HepG2 (cell line): ENCODE data around the gene MYO5B. TPM values are rescaled to one million over a fixed set of nuclear protein-coding genes. Genes with fewer than 3 reads are reported as not detected.

Source experiments
- ATAC-seq: fragments of 200-7000 bp; cut with Tn5 transposase; 3 replicates; pipeline ENCODE4 v1.9.1; 2020; ENCODE audit warnings: mild to moderate bottlenecking, moderate library complexity
- BruUV-seq: library from RNA; stranded (reverse); fragments of 400-500 nt; replicated peaks from 2 replicates; lab custom pipeline; 2021; lab: Mats Ljungman, UMichigan
- CTCF ChIA-PET: fragments of 300-600 bp; formaldehyde crosslinking; extraction: SDS; loops from one replicate; lab custom pipeline; 2021; ENCODE audit warnings: low total read pairs, inconsistent platforms, low intra/inter-chr PET ratio; lab: Yijun Ruan, JAX
- POLR2A ChIA-PET: fragments of 350-600 bp; sonication (Branson Sonifier 250); formaldehyde crosslinking; loops from one replicate; lab custom pipeline; 2020; ENCODE audit warnings: antibody characterized with exemption, inconsistent platforms; lab: Yijun Ruan, JAX
- DNase-seq: peaks from one replicate; pipeline ENCODE4 v3.0.0-alpha.2; 2015; ENCODE audit warnings: low spot score
- FAIRE-seq: peaks from 3 replicates; lab custom pipeline; 2011; peaks lifted over from hg19 to GRCh38; lab: Jason Lieb, UNC
- H2AFZ ChIP-seq: one replicate; pipeline ENCODE4 v1.6.1; 2011; ENCODE audit warnings: low read length, inconsistent platforms
- H3K27ac ChIP-seq: fragments of 300-600 bp; 3 replicates; pipeline ENCODE4 v1.8.0; 2011; ENCODE audit warnings: mixed run types, mild to moderate bottlenecking, mixed read lengths, low read length, inconsistent platforms; ENCODE audit not compliant: insufficient read depth; ENCODE audit errors: extremely low read length
- H3K27me3 ChIP-seq, 2 experiments: fragments of 200-600 bp in 1 of 2; 2 replicates in 1 of 2; 3 replicates in 1 of 2; pipeline versions ENCODE4 v1.6.0 to v1.8.0; 2011; ENCODE audit warnings: low read length in 2 of 2, mild to moderate bottlenecking in 2 of 2, moderate library complexity in 2 of 2, inconsistent platforms in 1 of 2; ENCODE audit not compliant: insufficient read depth in 2 of 2, control insufficient read depth in 1 of 2
- H3K36me3 ChIP-seq, 2 experiments: fragments of 200-600 bp in 1 of 2; replicated peaks in 1 of 2; 2 replicates in 1 of 2; 3 replicates in 1 of 2; pipeline versions ENCODE4 v1.5.1 to v1.8.0; 2011; ENCODE audit warnings: low read length in 2 of 2, inconsistent platforms in 1 of 2; ENCODE audit not compliant: insufficient read depth in 2 of 2, control insufficient read depth in 1 of 2
- H3K4me1 ChIP-seq: 2 replicates; pipeline ENCODE4 v1.5.1; 2012; ENCODE audit warnings: low read length, inconsistent platforms; ENCODE audit not compliant: insufficient read depth
- H3K4me2 ChIP-seq: 2 replicates; pipeline ENCODE4 v1.6.0; 2011; ENCODE audit warnings: low read depth, low read length, inconsistent platforms
- H3K4me3 ChIP-seq, 3 experiments: fragments of 200-600 bp in 1 of 3; sonication (generic), shearing (Covaris generic) in 1 of 3; replicated peaks in 1 of 3; 2 replicates each; pipeline ENCODE4 v1.5.1; 2011 to 2016; ENCODE audit warnings: low read length in 3 of 3, inconsistent platforms in 2 of 3, low read depth in 2 of 3, mild to moderate bottlenecking in 2 of 3, control low read depth in 1 of 3, mixed read lengths in 1 of 3; ENCODE audit not compliant: insufficient read depth in 1 of 3
- H3K79me2 ChIP-seq: one replicate; pipeline ENCODE4 v1.6.1; 2011; ENCODE audit warnings: low read length, inconsistent platforms; ENCODE audit not compliant: insufficient read depth
- H3K9ac ChIP-seq: 2 replicates; pipeline ENCODE4 v1.6.0; 2011; ENCODE audit warnings: mild to moderate bottlenecking, low read depth, low read length, inconsistent platforms; ENCODE audit not compliant: insufficient read depth
- H3K9me3 ChIP-seq: 2 replicates; pipeline ENCODE4 v1.5.1; 2012; ENCODE audit warnings: mild to moderate bottlenecking, low read length
- H4K20me1 ChIP-seq: 2 replicates; pipeline ENCODE4 v1.6.0; 2011; ENCODE audit warnings: inconsistent platforms, mild to moderate bottlenecking, low read length, moderate library complexity; ENCODE audit not compliant: insufficient read depth
- ARID2 ChIP-seq: sonication (generic); formaldehyde crosslinking; IDR thresholded peaks from 2 replicates; pipeline ENCODE4 v1.8.1; 2022; ENCODE audit warnings: mild to moderate bottlenecking, missing genetic modification reagents, borderline replicate concordance
- ELF3 ChIP-seq: IDR thresholded peaks from 2 replicates; pipeline ENCODE4 v1.6.1; 2016; ENCODE audit warnings: missing genetic modification reagents, missing compliant biosample characterization
- FOSL2 ChIP-seq: sonication (generic); formaldehyde crosslinking; IDR thresholded peaks from 2 replicates; pipeline ENCODE4 v1.4.0; 2020; ENCODE audit warnings: missing genetic modification reagents
- FOXK1 ChIP-seq: sonication (generic); formaldehyde crosslinking; IDR thresholded peaks from 2 replicates; pipeline ENCODE4 v1.4.0; 2020; ENCODE audit warnings: low read depth, missing genetic modification reagents, borderline replicate concordance
- FOXP1 ChIP-seq, 2 experiments: fragments of 450-650 bp in 1 of 2; IDR thresholded peaks; 2 replicates each; pipeline ENCODE4 v1.6.1; 2017 to 2018; ENCODE audit warnings: antibody characterized with exemption in 1 of 2
- MTA3 ChIP-seq: sonication (generic); formaldehyde crosslinking; IDR thresholded peaks from 2 replicates; pipeline ENCODE4 v1.4.0; 2020; ENCODE audit warnings: missing genetic modification reagents
- SMARCC2 ChIP-seq: fragments of 450-650 bp; IDR thresholded peaks from 2 replicates; pipeline ENCODE4 v1.6.1; 2017; ENCODE audit warnings: antibody characterized with exemption, mild to moderate bottlenecking
- ZNF652 ChIP-seq: IDR thresholded peaks from 2 replicates; pipeline ENCODE4 v1.6.1; 2016; ENCODE audit warnings: low read depth, borderline replicate concordance
- WGBS: methylation state at CpG from one replicate; pipeline ENCODE4 v1.1.6; 2017; ENCODE audit warnings: low lambda C conversion rate; 5-methylcytosine and 5-hydroxymethylcytosine counted together
- in situ Hi-C: cut with HindIII; loops from 2 replicates; pipeline ENCODE4 v1.10.0; 2017; ENCODE audit warnings: low pct_unique_long_range_greater_than_20kb; ENCODE audit not compliant: extremely low pct_ligation_motif_present
- intact Hi-C: fragments of 100-400 bp; cut with micrococcal nuclease; formaldehyde crosslinking; loops from one replicate; pipeline ENCODE4 v1.10.0; 2022; ENCODE audit not compliant: unreplicated experiment
- polyA plus RNA-seq, 8 experiments: library from polyadenylated mRNA; depleted of rRNA in 3 of 8; stranded (reverse) in 7 of 8; unstranded in 1 of 8; fragments of >200 nt; fragmentation: Illumina TruSeq in 4 of 8; extraction: Trizol in 4 of 8; gene quantifications; 2 replicates each; pipeline versions ENCODE4 v1.2.1 to v1.2.3, GENCODE V29; 2011 to 2016; ENCODE audit warnings: low read depth in 4 of 8, missing spikeins in 1 of 8, mixed read lengths in 1 of 8; ENCODE audit not compliant: insufficient read depth in 1 of 8
- total RNA-seq, 5 experiments: library from RNA; depleted of rRNA; stranded (reverse); fragments of >200 nt; fragmentation: Illumina TruSeq; extraction: Trizol; gene quantifications; 2 replicates each; pipeline ENCODE4 v1.2.3, GENCODE V29; 2016; ENCODE audit warnings: low read depth in 1 of 5

The MYO5B gene
- total and polyA plus RNA-seq, 2 of the 13 experiments (the other 11 are each of a cell fraction or from before 2014, with no cell fraction given) = 13.1 to 24.0 TPM

- ATAC-seq = peak; percentile 63; the same call in 2 of the 3 replicates
- H3K4me2 ChIP-seq = no peak overlapping the region
- H2AFZ ChIP-seq = no peak overlapping the region
- H3K9me3 ChIP-seq = no peaks in the 10 kb centered on the region
- H3K4me1 ChIP-seq = peaks cover 10% of the 10 kb centered on the region; the same call in 1 of the 2 replicates
- FAIRE-seq = no peak
- peaks cover 10 to 73% of the 10 kb centered on the region in 2 experiments for H3K36me3 ChIP-seq
- POLR2A ChIA-PET = interaction anchor here (1.3 kb wide), 1 partner anchor 26 kb away, joined by 5 read pairs; no protein-coding TSS in a partner anchor
- H3K27ac ChIP-seq = peak overlapping the region; percentile 19
- in situ Hi-C loops = no loop called here
- WGBS = 65% methylated on average over 5 of the region's 5 CpGs
- DNase-seq = no peak
- no TSS peak for BruUV-seq
- H3K9ac ChIP-seq = no peak overlapping the region
- no peaks in the 10 kb centered on the region for H3K27me3 ChIP-seq
- no peaks in the 10 kb centered on the region for H3K79me2 ChIP-seq
- H4K20me1 ChIP-seq = no peaks in the 10 kb centered on the region
- intact Hi-C loops = loop anchor here (5.0 kb wide), 1 partner anchor 69 kb away; no protein-coding TSS in a partner anchor
- TF ChIP-seq FOSL2 (peak; percentile 58), MTA3 (CRISPR knock-in tag) (no peak), ELF3 (CRISPR knock-in tag) (peak; percentile 52; the same call in 1 of the 2 replicates), ZNF652 (CRISPR knock-in tag) (no peak), FOXP1 (IDR thresholded peaks at IDR 0.05) (no peak), FOXP1 (CRISPR knock-in tag; IDR thresholded peaks at IDR 0.05) (0 out of 2 replicates have a peak, but pooled peaks have one; percentile 17), FOXK1 (CRISPR knock-in tag) (peak; percentile 19; the same call in 1 of the 2 replicates), SMARCC2 (no peak)
- TF ChIP-seq, all 625 proteins: peak for 4
- CTCF ChIA-PET = no interaction called here
- H3K4me3 ChIP-seq = no peak overlapping the region
These were observed 406.5 kb downstream of the MYO5B start for GRCh38 chr18:49788327-49788898.

DNA sequence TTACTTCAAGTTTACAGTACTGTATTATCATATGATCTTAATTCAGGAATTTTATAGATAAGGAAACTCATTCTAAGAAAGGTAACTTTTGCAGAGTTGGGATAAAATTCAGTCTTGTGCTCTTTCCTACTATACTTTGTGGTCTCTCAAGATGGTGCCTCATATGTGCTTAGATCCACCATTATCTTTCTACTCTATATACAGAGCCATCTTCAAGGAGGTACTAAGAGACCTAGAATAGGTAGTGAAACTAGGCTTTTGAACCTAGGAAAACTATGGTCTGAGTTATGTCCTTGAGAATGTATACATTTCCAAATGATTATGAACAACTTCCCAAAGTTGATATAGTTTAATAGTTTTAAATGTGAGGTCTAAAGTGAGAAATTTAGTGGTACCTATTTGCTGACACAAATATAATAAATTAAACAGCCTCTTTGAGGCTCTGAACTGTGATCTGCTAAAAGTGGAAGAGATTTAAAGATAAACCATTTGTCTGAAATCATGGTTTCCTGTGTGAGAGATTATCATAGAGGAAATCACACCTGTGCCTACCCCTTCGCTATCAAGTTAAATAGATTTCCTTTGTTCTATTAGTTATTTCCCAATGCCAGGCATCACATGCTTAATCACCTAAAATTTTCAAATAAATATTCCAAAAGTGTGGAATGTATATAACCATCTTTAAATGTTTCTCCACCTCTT is 408.8 kb downstream of the MYO5B start:
- Histone ChIP-seq H3K36me3 (peaks cover 6 to 58% of the 10 kb centered on the region in 2 experiments), H3K4me2 (no peak overlapping the region), H3K9ac (no peak overlapping the region), H3K9me3 (no peaks in the 10 kb centered on the region), H3K27me3 (no peaks in the 10 kb centered on the region), H3K4me1 (peaks cover 10% of the 10 kb centered on the region; the same call in 1 of the 2 replicates), H4K20me1 (no peaks in the 10 kb centered on the region), H3K27ac (no peak overlapping the region), H2AFZ (no peak overlapping the region), H3K4me3 (no peak overlapping the region), H3K79me2 (no peaks in the 10 kb centered on the region)
- FAIRE-seq = no peak
- no peak for DNase-seq
- in situ Hi-C loops = no loop called here
- CTCF ChIA-PET = no interaction called here
- intact Hi-C loops = loop anchor here (5.0 kb wide), 1 partner anchor 71 kb away; no protein-coding TSS in a partner anchor
- no TSS peak for BruUV-seq
- POLR2A ChIA-PET = no interaction called here
- no peak for TF ChIP-seq ARID2 (CRISPR knock-in tag)
- TF ChIP-seq, all 625 proteins: peak for 0
- ATAC-seq = no peak
- 100% methylated on average over 1 of the region's 1 CpG for WGBS
